T-helper 2 cell treated with Interferon-gamma antibody and Interleukin-4, amounts not matched to agents 100 ng/mL and 5 ng/mL, for 36 hours (primary cell): ENCODE data around the gene PSTPIP2. TPM values are rescaled to one million over a fixed set of nuclear protein-coding genes. Genes with fewer than 3 reads are reported as not detected.
"Not testable (repeated sequence)": the region's sequence is repeated elsewhere in the genome, so short reads cannot be mapped to it uniquely, and the experiment has no call there.

Source experiments
- intact Hi-C: fragments of 100-400 bp; cut with micrococcal nuclease; formaldehyde crosslinking; loops from one replicate; pipeline ENCODE4 v1.15.1; 2023
- total RNA-seq: library from RNA; stranded (reverse); gene quantifications from 2 replicates; pipeline ENCODE4 v1.2.3, GENCODE V29; 2022

The PSTPIP2 gene
- total RNA-seq = 24.7 and 25.6 TPM in 2 replicates

GRCh38 chr18:46071653-46072375 lies at the start of gene PSTPIP2:
Gene PSTPIP2 (minus strand): TSS chr18:46072260. CDS start chr18:46072188, 72 bp downstream.
- intact Hi-C loops = loop anchor here (2.0 to 5.0 kb wide), 3 partner anchors 45 to 147 kb away; no protein-coding TSS in a partner anchor

- intact Hi-C loops = no loop called here
These were observed 41.7 kb upstream of the PSTPIP2 start for GRCh38 chr18:46113751-46114150.

GRCh38 chr18:46110406-46110805 lies 38.3 kb upstream of the PSTPIP2 start:
- intact Hi-C loops = no loop called here

GRCh38 chr18:46109386-46109785 lies 37.3 kb upstream of the PSTPIP2 start:
- intact Hi-C loops = no loop called here

GRCh38 chr18:46104128-46104911 lies 32.3 kb upstream of the PSTPIP2 start, which contains the start of gene HAUS1:
Gene HAUS1 (plus strand): TSS chr18:46104385. CDS start chr18:46104412, 27 bp downstream.
- intact Hi-C loops = loop anchor here (5.0 kb wide), 2 partner anchors 148 to 417 kb away; no protein-coding TSS in a partner anchor

GRCh38 chr18:46099463-46099862 lies 27.4 kb upstream of the PSTPIP2 start:
- intact Hi-C loops = loop anchor here (5.0 kb wide), 1 partner anchor 113 kb away; no protein-coding TSS in a partner anchor

GRCh38 chr18:46098616-46098933 lies 26.5 kb upstream of the PSTPIP2 start:
- intact Hi-C loops = loop anchor here (1.0 to 5.0 kb wide), 2 partner anchors 75 to 114 kb away; no protein-coding TSS in a partner anchor

- intact Hi-C loops = loop anchor here (1.0 to 5.0 kb wide), 2 partner anchors 75 to 114 kb away; no protein-coding TSS in a partner anchor
These were observed 25.9 kb upstream of the PSTPIP2 start, which contains the start of gene ATP5F1A for GRCh38 chr18:46097801-46098615. Gene ATP5F1A (minus strand): TSS chr18:46098296. CDS start chr18:46098231, 65 bp downstream.

- intact Hi-C loops = loop anchor here (5.0 kb wide), 1 partner anchor 115 kb away; no protein-coding TSS in a partner anchor
These were observed 25.4 kb upstream of the PSTPIP2 start for GRCh38 chr18:46097431-46097800.

- intact Hi-C loops = loop anchor here (5.0 kb wide), 1 partner anchor 116 kb away; no protein-coding TSS in a partner anchor
These were observed 24.7 kb upstream of the PSTPIP2 start for GRCh38 chr18:46096651-46097300.

GRCh38 chr18:46095532-46095931 lies 23.5 kb upstream of the PSTPIP2 start:
- intact Hi-C loops = loop anchor here (5.0 kb wide), 1 partner anchor 117 kb away; no protein-coding TSS in a partner anchor

- intact Hi-C loops = not testable (repeated sequence)
These were observed 16.4 kb upstream of the PSTPIP2 start for GRCh38 chr18:46088501-46088900.

GRCh38 chr18:46084431-46084830 lies 12.4 kb upstream of the PSTPIP2 start:
- intact Hi-C loops = no loop called here

- intact Hi-C loops = no loop called here
These were observed 8.1 kb upstream of the PSTPIP2 start for GRCh38 chr18:46080156-46080555.

- intact Hi-C loops = no loop called here
These were observed 7.3 kb upstream of the PSTPIP2 start for GRCh38 chr18:46079336-46079735.

- intact Hi-C loops = loop anchor here (1.0 to 5.0 kb wide), 8 partner anchors 46 to 408 kb away; partner anchors contain the start of gene EPG5
These were observed 1.6 kb upstream of the PSTPIP2 start for GRCh38 chr18:46073474-46074331.

GRCh38 chr18:46072959-46073358 lies 899 bp upstream of the PSTPIP2 start:
- intact Hi-C loops = loop anchor here (1.0 to 5.0 kb wide), 8 partner anchors 46 to 408 kb away; partner anchors contain the start of gene EPG5

GRCh38 chr18:46072376-46072867 lies 362 bp upstream of the PSTPIP2 start:
- intact Hi-C loops = loop anchor here (2.0 to 5.0 kb wide), 3 partner anchors 45 to 148 kb away; no protein-coding TSS in a partner anchor
